Thymus (tissue), 11 donors: ENCODE results near the gene EGFR. TPM values are rescaled to one million over a fixed set of nuclear protein-coding genes. Genes with fewer than 3 reads are reported as not detected.

ENCODE experiments used
- DNase-seq, 9 donors: peaks; one replicate each; pipeline ENCODE4 v3.0.0-alpha.2; 2013; ENCODE audit warnings: low spot score in 9 of 9, low read depth in 6 of 9, missing footprints in 1 of 9
- H3K27ac ChIP-seq, 2 donors: one replicate each; pipeline ENCODE4 v1.5.1; 2013; ENCODE audit warnings: control low read depth in 1 of 2, low read depth in 1 of 2, low read length in 1 of 2, mild to moderate bottlenecking in 1 of 2, moderate library complexity in 1 of 2
- H3K27me3 ChIP-seq, 2 donors: one replicate each; pipeline ENCODE4 v1.5.1; 2013; ENCODE audit warnings: low read length in 1 of 2; ENCODE audit not compliant: control insufficient read depth in 2 of 2, insufficient read depth in 1 of 2
- H3K36me3 ChIP-seq, 2 donors: one replicate each; pipeline ENCODE4 v1.5.1; 2013; ENCODE audit warnings: low read length in 1 of 2, mild to moderate bottlenecking in 1 of 2, moderate library complexity in 1 of 2; ENCODE audit not compliant: control insufficient read depth in 2 of 2, insufficient read depth in 2 of 2
- H3K4me1 ChIP-seq, 2 donors: one replicate each; pipeline ENCODE4 v1.5.1; 2013; ENCODE audit warnings: low read length in 2 of 2; ENCODE audit not compliant: control insufficient read depth in 2 of 2, insufficient read depth in 2 of 2
- H3K4me3 ChIP-seq, 2 donors: one replicate each; pipeline ENCODE4 v1.5.1; 2013; ENCODE audit warnings: low read length in 2 of 2, control low read depth in 1 of 2, mild to moderate bottlenecking in 1 of 2
- H3K9me3 ChIP-seq, 2 donors: one replicate each; pipeline ENCODE4 v1.5.1; 2013; ENCODE audit warnings: low read length in 1 of 2, mild to moderate bottlenecking in 1 of 2; ENCODE audit not compliant: control insufficient read depth in 2 of 2, insufficient read depth in 1 of 2
- WGBS: extraction: QIAGEN DNeasy Blood & Tissue Kit; methylation state at CpG from one replicate; pipeline ENCODE4 v1.1.7; 2013; 5-methylcytosine and 5-hydroxymethylcytosine counted together
- polyA plus RNA-seq: library from polyadenylated mRNA; stranded (reverse); fragments of 200-250 nt; gene quantifications from one replicate; pipeline ENCODE4 v1.2.3, GENCODE V29; 2013
- total RNA-seq: library from RNA; stranded (reverse); fragments of 120-200 nt; gene quantifications from one replicate; pipeline ENCODE4 v1.2.4, GENCODE V29; 2013
- donor health status: healthy.

The EGFR gene
- total and polyA plus RNA-seq, 2 donors = 14.2 to 19.5 TPM

DNA sequence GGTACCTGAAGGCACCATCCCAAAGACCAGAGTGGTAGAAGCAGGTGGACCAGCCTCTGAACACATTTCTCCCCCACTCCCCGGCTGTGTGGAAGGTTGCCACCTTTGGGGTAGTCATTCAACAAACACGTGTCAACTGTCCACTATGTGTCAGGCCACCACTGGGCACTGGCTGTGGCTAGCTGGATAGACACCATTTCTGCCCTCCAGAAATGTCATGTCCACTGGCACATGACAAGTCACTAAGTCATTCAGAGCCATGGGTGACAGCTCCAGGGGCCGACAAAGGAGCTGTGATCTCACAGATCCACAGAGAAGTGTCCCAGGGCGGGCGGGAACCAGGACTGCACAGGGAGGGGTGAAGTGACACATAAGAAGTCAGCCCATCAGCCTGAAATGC is 99.6 kb downstream of the EGFR start:
- Histone ChIP-seq H3K4me1 (peaks cover 0 to 5% of the 10 kb centered on the region in 2 donors), H3K4me3 (no peak overlapping the region), H3K36me3 (no peaks in the 10 kb centered on the region), H3K9me3 (no peaks in the 10 kb centered on the region), H3K27me3 (no peaks in the 10 kb centered on the region), H3K27ac (no peak overlapping the region)
- WGBS = 93% methylated on average over 5 of the region's 5 CpGs
- no peak for DNase-seq

DNA sequence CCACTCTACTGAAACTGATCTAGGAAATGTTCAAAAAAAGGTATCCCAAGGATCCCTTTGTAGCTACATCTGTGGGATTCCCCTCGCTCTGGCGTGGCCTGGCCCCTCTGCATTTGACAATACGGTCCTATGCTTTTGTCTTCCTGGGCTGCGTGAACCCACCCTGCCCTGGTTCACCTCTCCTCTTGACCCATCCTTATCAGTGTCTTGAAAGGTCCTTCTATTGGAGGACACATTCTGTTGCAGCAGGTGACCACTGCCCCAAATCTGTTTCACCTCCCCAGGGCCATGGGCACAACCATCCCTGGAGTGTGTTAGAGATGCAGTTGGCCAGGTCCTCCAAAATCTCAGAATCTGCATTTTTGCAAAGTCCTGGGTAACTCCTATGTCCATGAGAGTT is 100.8 kb downstream of the EGFR start:
- 90% methylated on average over 4 of the region's 4 CpGs for WGBS

GRCh38 chr7:55120074-55120473 is 101.3 kb downstream of the EGFR start:
- H3K4me1 ChIP-seq = peaks cover 0 to 5% of the 10 kb centered on the region in 2 donors
- H3K27ac ChIP-seq = no peak overlapping the region
- H3K27me3 ChIP-seq = no peaks in the 10 kb centered on the region
- no peak overlapping the region for H3K4me3 ChIP-seq
- no peaks in the 10 kb centered on the region for H3K9me3 ChIP-seq
- 90% methylated on average over 7 of the region's 7 CpGs for WGBS
- no peaks in the 10 kb centered on the region for H3K36me3 ChIP-seq
- no peak for DNase-seq

More for the DNA sequence above, 100.8 kb downstream of the EGFR start:
- Histone ChIP-seq H3K27ac (no peak overlapping the region), H3K27me3 (no peaks in the 10 kb centered on the region), H3K9me3 (no peaks in the 10 kb centered on the region), H3K36me3 (no peaks in the 10 kb centered on the region), H3K4me1 (peaks cover 0 to 5% of the 10 kb centered on the region in 2 donors), H3K4me3 (no peak overlapping the region)
- DNase-seq = no peak

- Histone ChIP-seq H3K27me3 (no peaks in the 10 kb centered on the region), H3K4me3 (no peak overlapping the region), H3K36me3 (no peaks in the 10 kb centered on the region), H3K27ac (peak overlapping the region; percentile 36 to 64), H3K4me1 (peaks cover 0 to 5% of the 10 kb centered on the region in 2 donors), H3K9me3 (no peaks in the 10 kb centered on the region)
- 91% methylated on average over 7 of the region's 7 CpGs for WGBS
- DNase-seq = no peak
These were observed 101.8 kb downstream of the EGFR start for GRCh38 chr7:55120501-55121198.

DNA sequence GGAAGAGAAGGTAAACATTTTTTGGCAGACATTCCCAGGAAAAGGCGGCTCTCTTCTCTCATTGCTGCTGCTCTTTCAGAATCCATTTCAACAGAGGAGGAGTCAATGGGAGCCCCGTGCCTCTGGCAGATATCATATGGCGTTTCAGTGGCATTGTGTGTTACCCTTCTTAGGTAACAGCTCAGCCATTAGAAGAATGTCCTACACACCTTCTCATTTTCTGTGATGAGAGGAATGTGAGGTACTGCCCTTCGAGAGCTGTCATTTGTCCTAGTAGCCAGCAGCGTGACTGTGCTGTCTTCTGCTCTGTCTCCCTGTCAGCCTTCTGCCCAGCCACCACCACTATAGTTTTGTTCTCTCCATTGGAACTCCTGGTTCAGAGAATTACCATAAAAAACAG is 102.4 kb downstream of the EGFR start:
- H3K36me3 ChIP-seq = no peaks in the 10 kb centered on the region
- WGBS = 89% methylated on average over 5 of the region's 5 CpGs
- no peaks in the 10 kb centered on the region for H3K27me3 ChIP-seq
- no peak for DNase-seq
- no peak overlapping the region for H3K4me3 ChIP-seq
- peaks cover 0 to 5% of the 10 kb centered on the region in 2 donors for H3K4me1 ChIP-seq
- no peaks in the 10 kb centered on the region for H3K9me3 ChIP-seq
- peak overlapping the region; percentile 31 to 64 for H3K27ac ChIP-seq

DNA sequence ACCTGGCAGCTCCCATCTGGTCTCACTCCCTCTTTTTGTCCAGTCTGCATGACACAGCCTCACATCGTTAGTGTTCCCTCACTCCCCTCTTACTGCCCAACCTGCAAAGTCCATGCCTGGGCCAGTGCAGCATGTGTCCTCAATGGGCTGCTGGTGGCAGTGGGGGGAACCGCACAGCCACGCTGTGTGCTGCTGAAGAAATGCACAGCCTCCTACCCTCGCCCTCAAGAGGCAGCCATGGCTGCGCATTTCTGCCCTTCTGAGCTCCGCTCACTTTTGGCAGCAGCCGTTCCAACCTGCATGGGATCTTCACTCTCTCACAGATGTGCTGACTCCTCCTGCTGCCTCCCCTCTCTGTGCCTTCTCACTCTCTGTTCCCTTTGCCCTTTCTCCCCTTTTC is 103.4 kb downstream of the EGFR start:
- Histone ChIP-seq H3K27ac (peak overlapping the region in 1 of 2 donors; percentile 64), H3K36me3 (no peaks in the 10 kb centered on the region), H3K4me3 (no peak overlapping the region), H3K9me3 (no peaks in the 10 kb centered on the region), H3K27me3 (no peaks in the 10 kb centered on the region), H3K4me1 (peaks cover 0 to 5% of the 10 kb centered on the region in 2 donors)
- 81% methylated on average over 7 of the region's 7 CpGs for WGBS
- DNase-seq = no peak

DNA sequence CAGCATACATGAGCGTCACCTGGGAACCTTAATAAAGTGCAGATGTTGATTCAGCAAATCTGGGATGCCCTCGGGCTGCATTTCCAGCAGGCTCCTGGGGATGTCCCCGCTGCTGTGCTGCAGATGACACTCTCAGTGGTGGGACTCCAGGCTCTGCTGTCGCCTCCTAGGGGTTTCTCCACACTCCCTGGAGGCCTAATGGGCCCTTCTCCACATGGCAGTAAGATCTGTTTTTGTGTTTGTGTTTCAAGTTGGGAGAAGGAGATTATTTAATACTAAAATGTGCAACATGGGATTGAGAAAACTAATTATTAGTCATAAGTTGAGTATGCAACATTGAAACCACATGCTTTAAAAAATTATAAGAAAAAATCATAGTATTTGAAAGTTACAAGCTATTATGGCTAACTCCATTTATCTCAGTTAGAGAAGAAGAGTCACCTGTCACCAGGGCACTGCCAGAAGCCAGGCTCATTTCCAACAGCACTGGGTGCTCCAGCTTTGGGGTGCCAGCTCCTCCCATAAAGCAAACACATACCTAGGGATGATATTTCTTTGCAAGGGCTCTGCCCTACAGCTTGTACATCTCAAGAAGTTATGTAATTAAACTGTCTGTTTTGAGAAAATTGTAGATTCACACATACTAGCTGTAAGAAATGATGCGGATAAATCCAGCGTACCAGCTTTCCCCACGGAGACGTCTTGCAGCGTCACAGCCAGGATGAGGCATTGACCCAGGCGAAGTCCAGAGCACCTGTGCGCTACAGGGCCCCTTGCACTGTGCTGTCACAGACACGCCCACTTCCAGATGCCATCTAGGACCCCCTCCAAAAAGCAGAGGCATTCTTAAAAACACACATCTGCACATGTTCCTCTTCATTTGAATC is 106.4 kb downstream of the EGFR start:
- Histone ChIP-seq H3K27me3 (no peaks in the 10 kb centered on the region), H3K27ac (no peak overlapping the region), H3K4me3 (no peak overlapping the region), H3K36me3 (no peaks in the 10 kb centered on the region), H3K4me1 (peaks cover 0 to 9% of the 10 kb centered on the region in 2 donors), H3K9me3 (no peaks in the 10 kb centered on the region)
- DNase-seq = no peak
- WGBS = 90% methylated on average over 12 of the region's 12 CpGs

DNA sequence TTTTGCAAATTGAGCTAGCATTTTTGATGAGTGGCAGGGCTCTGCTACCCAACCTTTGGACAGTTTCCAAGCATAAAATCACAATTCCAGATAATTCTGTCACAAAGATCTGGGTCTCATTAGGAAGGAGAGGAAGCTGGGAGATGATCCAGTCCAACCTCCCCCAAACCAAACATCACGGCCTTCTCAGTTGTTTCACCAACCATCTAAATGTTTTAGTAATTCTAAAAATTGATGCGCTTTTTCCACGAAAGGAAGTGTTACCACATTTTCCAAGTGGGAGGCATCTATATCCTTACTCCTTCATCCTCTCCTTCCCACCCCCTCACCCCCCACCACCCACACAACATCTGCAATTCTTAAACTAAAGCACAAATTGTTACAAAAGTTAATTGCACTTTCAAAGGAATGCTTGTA is 108.3 kb downstream of the EGFR start:
- peaks cover 0 to 19% of the 10 kb centered on the region in 2 donors for H3K4me1 ChIP-seq
- H3K9me3 ChIP-seq = no peaks in the 10 kb centered on the region
- no peak overlapping the region for H3K4me3 ChIP-seq
- no peaks in the 10 kb centered on the region for H3K36me3 ChIP-seq
- H3K27me3 ChIP-seq = no peaks in the 10 kb centered on the region
- no peak overlapping the region for H3K27ac ChIP-seq
- 93% methylated on average over 3 of the region's 3 CpGs for WGBS
- no peak for DNase-seq

DNA sequence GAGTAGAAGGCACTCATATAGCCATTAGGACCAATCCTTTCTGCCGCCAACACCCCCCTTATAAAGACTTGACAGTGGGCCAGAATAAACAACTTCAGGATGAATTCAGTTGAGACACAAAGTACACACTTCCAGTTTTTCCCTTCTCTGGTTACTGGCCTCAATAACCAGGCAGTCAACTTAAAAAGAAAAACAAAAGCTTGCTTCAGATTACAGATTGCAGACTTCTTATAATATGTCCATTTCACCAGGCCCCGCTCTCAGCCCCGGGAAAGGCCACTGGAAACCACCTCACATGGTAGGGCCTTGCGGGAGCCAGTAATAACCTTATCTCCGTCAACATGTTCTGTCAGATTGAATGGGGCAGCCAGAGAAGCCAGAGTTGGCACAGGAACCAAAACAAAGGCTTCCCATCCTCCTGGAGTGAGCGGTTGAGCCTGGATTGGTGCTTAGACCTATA is 108.8 kb downstream of the EGFR start:
- Histone ChIP-seq H3K9me3 (no peaks in the 10 kb centered on the region), H3K27ac (peak overlapping the region; percentile 36 to 74), H3K4me1 (peaks cover 0 to 17% of the 10 kb centered on the region in 2 donors), H3K27me3 (no peaks in the 10 kb centered on the region), H3K36me3 (no peaks in the 10 kb centered on the region), H3K4me3 (no peak overlapping the region)
- peak in 2 of 9 donors; percentile 14 to 28 for DNase-seq
- WGBS = 58% methylated on average over 6 of the region's 6 CpGs
